Activated naive CD4-positive, alpha-beta T cell treated with Interleukin-2 at 50 U/mL for 16 hours (primary cell): ENCODE measurements around the gene PAM16.
"Not testable (repeated sequence)": the region's sequence is repeated elsewhere in the genome, so short reads cannot be mapped to it uniquely, and the experiment has no call there.

Source experiments
- DNase-seq: peaks from one replicate; pipeline ENCODE4 v3.0.0-alpha.2; 2020

PAM16 gene

GRCh38 chr16:4350365-4350786 lies 745 bp downstream of the PAM16 start:
- no peak for DNase-seq

DNA sequence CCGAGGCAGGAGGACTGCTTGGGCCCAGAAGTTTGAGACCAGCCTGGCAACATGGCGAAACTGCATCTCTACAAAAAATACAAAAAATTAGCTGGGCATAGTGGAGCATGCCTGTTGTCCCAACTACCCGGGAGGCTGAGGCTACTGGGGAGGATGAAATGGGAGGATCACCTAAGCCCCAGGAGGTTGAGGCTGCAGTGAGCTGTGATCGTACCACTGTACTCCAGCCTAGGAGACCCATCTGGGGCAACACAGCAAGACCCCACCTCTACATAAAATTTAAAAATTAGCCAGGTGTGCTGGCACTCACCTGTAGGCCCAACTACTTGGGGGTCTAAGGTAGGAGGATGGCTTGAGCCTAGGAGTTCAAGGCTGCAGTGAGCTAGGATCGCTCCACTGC lies 1.8 kb downstream of the PAM16 start:
- DNase-seq: no peak

GRCh38 chr16:4347765-4348509 lies 3.2 kb downstream of the PAM16 start:
- no peak for DNase-seq

DNA sequence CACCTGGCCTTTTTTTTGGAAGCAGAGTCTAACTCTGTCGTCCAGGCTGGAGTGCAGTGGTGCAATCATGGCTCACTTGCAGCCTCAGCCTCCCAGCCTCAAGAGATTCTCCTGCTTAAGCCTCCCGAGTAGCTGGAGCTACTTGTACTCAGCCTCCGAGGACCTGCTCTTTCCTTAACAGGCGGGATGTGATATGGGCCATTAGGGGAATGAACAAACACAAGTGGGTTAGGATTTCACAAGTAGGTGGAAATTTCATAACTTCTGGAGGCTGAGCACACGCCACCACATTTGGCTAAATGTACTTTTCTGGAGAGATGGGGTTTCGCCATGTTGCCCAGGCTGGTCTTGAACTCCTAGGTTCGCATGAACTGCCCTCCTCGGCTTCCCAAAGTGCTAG lies 4.1 kb downstream of the PAM16 start:
- no peak for DNase-seq

GRCh38 chr16:4345836-4346781 lies 5.0 kb downstream of the PAM16 start:
- DNase-seq: no peak

DNA sequence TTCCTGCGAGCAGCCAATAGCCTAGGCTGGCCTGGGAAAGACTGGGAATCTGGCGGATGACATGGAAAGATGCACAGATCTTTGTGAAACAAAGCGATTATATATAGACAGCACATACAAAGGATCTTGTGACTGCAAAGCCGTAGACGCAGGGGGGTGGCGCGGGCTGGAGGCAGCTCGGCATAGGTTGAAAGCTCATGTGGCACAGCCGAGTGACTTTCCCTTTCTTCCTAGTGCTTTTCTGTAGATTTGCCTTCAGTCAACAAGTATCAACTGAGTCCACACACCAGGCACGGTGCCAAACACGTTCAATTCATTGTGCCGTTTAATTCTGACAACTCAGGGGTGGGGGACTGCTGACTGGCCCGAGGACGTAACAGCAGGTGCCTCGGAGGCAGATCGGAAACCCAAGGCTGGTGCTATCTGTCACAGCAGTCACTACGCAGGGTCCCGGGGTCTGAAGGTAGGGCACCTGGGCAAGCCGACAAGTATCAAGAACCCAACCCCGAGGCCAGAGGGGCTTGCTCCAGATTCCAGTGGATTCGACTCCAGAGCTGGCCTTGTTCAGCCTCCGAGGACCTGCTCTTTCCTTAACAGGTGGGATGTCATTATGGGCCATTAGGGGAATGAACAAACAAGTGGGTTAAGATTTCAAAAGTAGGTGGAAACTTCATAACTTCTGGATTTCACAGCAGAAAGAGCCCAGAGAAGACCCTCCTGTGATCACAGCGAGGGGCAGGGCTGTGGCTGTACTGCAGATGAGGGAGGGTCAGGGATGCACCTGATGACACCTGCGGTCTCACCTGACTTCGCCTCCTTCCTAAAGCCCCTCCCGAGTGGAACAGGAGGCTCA lies 5.9 kb downstream of the PAM16 start:
- no peak for DNase-seq

GRCh38 chr16:4344300-4344982 lies 6.7 kb downstream of the PAM16 start:
- DNase-seq: not testable (repeated sequence)

DNA sequence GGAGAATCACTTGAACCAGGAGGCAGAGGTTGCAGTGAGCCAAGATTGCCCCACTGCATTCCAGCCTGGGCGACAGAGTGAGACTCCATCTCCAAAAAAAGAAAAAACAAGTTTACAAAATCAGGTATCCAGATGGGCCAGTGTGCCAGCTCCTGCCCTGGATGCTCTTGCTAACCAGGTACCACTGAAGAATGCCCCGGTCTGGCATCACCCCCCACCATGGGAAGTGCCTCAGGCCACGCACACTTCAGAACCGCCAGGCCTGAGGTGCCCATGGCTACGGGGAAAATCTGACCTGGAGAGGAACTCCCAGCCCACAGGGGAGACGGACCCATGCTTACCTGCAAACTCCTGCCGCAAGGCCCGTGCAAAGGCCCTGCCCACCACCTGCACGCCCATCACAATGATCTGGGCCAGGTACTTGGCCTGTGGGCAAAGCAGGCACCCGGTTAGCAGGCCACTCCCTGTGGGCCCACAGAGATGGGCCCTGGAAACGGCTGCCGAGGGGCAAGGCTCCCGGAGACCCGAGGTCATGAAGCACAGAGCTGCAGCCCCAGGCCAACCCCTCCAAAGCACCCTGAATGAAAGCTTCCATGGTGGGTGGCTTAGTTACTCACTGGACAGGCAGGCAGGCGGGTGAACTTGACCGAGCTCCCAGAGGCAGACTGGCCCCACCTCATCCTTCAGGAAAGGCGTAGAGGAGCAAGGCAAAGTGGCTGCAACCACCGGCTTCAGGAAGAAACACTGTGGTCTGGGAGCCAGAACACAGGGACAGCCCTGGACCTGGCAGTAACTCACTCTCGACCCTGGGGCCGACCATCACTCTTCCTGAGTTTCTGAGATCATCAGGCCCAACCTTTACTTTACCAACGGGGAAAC lies 8.0 kb downstream of the PAM16 start:
- no peak for DNase-seq

DNA sequence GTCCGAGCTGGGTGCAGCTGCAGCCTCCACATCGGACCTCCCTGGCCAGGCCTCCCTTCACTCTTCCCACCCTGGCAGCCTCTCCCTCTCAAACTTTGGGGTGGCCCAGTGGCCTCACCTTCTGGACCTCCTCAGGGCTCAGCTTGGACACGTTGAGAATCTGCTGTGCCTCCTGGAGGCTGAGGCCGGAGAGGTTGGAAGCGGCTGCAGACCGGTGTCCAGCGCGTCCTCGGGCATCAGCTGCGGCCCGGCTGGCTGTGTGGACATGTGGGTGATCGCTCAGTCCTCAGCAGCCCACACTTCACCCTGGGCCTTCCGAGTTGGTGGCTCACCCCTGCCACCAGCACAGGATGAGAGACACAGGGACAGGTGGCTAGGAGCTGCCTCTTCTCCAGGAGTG lies 9.9 kb downstream of the PAM16 start:
- DNase-seq: no peak

- DNase-seq: no peak
Observed at GRCh38 chr16:4340443-4340842, 10.7 kb downstream of the PAM16 start.

DNA sequence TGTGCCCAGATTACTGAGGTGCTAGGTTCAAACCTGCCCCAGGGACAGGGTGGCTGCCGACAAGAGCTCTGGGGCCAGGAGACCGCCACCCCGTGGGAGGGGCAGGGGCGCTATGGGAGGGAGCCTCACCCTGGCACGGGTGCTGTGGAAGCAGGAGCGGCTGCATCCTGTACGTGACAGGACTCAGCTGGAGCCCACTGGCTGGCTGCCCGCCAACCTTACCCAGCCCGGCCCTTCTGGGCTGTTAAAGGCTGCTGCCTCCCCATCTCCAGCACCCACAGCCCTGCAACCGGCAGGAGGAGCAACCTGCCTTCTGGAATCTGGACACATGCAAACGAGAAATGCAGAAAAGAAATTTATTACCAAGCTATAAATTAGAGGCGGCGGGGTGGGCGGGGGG lies 11.2 kb downstream of the PAM16 start:
- no peak for DNase-seq

DNA sequence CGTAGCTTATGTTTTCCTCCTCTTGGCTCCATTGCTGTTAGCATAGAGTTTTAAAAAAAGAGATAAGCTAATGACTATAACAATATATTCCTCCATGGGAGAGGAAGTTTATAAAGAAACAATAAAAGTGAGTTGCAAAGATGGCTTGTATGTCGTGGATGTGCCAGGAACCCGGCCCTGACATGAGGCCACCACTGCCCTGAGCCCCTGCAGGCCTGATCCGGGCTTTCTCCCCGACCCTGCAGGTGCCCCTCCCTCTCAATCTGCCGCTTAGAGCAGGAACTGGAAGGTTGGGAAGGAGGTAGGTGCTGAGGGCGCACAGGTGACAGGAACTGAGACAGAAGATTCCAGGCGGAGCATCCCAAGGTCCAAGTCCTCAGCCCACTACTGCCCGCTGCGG lies 11.7 kb downstream of the PAM16 start:
- DNase-seq: no peak

GRCh38 chr16:4338712-4339299 lies 12.3 kb downstream of the PAM16 start:
- no peak for DNase-seq

DNA sequence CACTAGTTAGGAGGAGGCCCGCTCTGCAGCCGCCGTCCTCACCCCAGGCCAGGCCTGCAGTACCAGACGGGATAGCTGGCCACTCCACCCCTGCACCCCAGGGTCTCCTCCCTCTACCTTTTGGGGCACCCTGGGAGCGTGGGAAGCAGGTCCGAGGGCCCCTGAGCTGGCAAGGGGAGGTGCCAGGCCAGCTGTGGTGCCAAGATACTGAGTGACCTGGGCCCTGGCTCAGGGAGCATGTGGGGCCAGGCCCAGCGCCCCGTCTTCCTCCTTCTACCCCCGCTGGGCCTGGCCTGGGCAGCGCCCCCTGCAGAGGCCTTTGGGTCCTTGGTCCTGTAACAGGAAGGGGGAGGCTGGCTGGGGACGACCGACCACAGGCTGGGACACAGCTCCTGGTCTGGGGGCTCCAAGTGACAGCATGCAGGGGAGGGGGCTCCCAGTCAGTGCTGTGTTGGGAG lies 13.0 kb downstream of the PAM16 start:
- DNase-seq: no peak

GRCh38 chr16:4337540-4338088 lies 13.5 kb downstream of the PAM16 start:
- DNase-seq: no peak

DNA sequence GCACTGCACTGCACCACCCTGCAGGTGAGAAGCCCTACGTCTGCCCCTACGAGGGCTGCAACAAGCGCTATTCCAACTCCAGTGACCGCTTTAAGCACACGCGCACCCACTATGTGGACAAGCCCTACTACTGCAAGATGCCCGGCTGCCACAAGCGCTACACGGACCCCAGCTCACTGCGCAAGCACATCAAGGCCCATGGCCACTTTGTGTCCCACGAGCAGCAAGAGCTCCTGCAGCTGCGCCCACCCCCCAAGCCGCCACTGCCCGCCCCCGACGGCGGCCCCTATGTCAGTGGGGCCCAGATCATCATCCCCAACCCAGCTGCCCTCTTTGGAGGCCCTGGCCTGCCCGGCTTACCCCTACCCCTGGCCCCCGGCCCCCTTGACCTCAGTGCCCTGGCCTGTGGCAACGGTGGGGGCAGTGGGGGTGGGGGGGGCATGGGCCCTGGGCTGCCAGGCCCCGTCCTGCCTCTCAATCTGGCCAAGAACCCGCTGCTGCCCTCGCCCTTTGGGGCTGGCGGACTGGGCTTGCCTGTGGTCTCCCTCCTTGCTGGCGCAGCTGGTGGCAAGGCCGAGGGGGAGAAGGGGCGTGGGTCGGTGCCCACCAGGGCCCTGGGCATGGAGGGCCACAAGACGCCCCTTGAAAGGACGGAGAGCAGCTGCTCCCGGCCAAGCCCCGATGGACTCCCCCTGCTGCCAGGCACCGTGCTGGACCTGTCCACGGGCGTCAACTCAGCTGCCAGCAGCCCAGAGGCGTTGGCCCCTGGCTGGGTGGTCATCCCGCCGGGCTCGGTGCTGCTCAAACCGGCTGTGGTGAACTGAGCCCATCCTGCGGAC lies 14.2 kb downstream of the PAM16 start:
- no peak for DNase-seq

DNA sequence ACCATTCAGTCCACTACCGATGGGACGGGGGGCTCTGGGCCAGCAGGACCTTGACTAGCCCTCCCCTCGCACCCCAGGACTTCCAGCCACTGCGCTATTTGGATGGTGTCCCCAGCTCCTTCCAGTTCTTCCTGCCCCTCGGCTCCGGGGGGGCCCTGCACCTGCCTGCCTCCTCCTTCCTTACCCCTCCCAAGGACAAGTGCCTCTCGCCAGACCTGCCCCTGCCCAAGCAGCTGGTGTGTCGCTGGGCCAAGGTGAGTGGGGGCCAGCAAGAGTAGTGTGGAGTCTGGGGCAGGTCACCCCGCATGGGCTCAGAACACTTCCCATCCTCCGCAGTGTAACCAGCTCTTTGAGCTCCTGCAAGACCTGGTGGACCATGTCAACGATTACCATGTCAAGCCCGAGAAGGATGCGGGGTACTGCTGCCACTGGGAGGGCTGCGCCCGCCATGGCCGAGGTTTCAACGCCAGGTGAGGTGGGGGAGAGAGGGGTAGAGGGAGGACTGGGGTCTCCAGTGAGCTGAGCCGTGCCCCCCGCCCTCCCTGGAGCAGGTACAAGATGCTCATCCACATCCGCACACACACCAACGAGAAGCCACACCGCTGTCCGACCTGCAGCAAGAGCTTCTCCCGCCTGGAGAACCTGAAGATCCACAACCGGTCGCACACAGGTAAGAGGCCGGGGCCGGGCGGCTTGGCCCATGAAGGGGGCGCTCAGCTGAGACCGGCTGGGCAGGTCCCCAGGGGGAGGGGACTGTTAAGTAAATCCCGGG lies 16.2 kb downstream of the PAM16 start:
- no peak for DNase-seq

DNA sequence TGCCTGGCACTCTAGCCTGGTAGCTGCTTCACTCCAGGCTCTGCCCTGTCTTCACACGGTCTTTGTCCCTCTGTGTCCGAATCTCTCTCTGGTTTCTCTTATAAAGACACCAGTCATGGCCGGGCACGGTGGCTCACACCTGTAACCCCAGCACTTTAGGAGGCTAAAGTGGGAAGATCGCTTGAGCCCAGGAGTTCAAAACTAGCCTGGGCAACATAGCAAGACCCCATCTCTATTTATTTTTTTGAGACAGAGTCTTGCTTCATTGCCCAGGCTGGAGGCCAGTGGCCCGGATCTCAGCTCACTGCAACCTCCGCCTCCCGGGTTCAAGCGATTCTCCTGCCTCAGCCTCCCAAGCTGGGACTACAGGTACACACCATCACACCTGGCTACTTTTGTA lies 17.4 kb downstream of the PAM16 start:
- DNase-seq: not testable (repeated sequence)

DNA sequence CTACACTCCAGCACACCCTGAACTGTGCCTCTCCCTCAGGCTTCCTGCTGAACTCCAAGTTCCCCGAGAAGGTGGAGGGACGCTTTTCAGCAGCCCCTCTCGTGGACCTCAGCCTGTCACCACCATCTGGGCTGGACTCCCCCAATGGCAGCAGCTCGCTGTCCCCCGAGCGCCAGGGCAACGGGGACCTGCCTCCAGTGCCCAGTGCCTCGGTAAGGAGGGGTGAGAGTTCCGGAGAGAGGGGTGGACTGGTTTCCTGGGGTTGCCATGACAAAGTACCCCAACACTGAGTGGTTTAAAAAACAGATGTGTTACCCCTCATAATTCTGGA lies 17.8 kb downstream of the PAM16 start:
- DNase-seq: no peak
